ENCODE data around the gene FAM217B.
"Not testable (repeated sequence)": the region's sequence is repeated elsewhere in the genome, so short reads cannot be mapped to it uniquely, and the experiment has no call there.

Gene FAM217B

DNA sequence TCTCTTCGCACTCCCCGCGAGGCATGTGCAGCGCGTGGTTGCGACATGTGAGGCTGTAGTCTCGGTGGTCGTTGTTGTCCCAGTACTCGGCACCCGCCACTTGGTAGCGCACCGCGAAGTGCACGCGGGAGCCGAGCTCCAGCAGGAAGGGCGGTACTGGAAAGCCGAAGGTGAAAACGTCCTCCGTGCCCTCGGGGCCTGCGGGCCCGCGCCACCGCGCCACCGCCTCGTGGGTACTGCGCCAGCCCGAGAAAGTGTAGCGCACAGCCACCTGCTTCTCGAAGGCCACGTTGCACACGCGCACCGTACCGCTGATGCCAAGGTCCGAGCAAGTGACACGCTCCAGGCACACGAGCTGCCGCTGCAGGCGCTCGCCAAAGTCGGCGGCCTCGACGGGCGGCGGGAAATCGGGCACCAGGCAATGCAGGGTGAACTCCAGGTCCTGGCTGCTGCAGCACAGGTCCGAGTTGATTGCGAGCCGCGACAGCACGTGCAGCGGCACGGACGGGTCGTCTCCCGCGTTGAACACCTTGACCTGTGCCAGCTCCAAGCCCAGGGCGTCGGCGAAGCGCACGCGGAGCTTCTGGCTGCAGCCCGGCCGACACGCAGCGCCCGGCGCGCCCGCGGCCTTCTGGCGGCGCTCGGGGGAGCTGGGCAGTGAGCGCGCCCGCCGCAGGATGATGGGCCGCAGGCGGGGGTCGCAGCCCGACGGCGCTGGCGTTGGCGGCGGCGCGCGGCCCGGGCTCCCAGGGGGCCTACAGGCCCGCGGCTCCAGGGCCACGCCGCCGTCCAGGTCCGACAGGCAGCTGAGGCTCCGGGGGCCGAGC is 924 bp upstream of the FAM217B start:
- no peak for DNase-seq

DNA sequence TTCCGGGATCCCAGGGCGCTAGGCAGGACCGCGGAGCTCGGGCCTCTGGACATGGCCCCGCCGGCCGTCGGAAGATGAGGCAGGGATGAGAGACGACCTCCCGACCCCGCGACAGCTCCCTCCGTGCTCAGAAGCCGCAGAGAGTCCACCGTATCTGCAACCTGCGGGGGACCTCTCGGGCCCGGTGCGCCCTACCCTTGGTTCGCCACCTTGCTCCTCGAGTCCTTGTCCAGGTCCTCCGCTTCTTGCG is 385 bp upstream of the FAM217B start:
- no peak for DNase-seq

DNA sequence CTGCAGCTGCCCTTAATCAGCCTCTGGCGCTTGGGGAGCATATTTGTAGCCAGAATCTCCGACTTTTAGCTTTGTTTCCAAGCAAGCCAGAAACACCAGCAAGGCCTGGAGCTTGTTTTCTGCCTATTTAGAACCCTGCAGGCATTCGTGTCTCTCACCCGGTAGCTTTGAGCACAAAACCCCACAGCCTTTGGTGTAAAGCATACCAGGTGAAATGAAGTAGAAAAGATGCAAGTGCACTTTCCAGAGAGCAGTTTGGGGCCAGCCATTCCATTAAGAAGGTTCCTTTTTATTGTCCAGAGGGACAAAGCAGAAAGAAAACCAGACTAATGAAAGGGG is 736 bp downstream of the FAM217B start:
- DNase-seq = no peak

DNA sequence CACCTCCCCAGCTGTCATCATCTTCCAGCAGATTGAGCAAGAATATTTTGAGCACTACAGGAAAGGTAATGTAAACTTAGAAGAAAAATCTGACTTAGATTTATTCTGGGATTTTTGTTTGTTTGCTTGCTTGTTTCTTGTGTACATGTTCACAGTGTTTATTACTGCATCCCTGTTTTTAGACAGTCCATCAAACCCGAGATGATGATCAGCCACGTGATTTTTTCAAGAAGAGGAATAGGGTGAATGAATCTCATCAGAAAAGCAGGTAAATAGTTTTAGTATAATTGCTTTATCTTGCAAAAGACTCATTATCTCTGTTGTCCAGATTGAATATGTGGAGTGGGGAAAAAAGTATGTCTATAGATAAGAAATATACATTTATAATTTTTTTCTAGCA is 2.1 kb downstream of the FAM217B start:
- DNase-seq = no peak

DNA sequence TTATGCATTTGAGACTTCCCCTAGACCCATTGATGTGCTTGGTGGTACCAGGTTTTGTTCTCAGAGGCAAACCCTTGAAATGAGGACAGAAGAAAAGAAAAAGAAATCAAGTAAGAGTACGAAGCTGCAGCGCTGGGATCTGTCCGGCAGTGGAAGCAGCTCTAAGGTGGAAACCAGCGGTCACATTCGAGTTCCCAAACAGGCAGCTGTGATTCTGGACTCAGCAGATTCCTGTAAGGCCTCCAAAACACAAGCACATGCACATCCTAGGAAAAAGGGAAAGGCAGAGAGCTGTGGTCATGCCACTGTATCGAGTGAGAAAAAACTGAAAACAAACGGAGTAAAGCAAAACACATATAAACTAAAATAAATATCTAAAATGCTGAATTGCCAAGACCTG is 4.5 kb downstream of the FAM217B start:
- no peak for DNase-seq

DNA sequence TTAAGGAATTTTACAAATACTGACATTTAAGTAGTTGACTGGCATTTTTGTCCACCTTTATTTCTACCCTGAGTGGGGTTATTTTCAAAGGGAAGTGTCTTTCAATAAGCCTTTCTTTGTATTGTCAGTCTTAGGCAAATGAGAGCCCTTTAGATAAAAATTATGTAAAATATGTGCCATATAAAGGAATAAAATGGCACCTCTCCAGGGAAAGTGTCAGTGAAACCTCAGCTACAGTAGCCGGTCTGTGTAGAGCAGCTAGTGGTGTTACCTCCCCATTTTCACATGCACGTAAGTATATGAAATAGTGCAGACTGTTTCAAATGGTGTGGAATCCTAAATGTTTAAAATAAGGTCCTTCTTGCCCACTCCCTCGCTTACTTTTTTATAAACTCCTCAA is 5.0 kb downstream of the FAM217B start:
- DNase-seq = no peak

DNA sequence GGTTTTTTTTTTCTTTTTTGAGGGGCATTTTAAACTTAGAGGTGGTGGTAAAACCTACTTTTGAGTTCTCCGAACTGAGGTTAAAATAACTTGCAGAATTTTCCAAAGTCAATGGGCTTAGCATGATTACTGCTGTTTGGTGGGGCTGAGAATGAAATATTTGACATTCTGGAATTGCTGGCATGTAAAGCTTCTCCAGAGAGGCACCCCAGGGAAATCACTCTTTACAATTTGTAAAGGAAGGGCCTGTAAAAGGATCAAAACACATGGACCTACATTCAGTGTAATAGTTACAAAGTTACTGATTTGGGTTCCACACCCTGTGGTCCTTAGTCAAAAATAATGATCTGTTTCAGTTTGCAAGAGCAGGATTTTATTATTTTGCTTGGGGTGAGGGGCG is 5.5 kb downstream of the FAM217B start:
- DNase-seq = no peak

DNA sequence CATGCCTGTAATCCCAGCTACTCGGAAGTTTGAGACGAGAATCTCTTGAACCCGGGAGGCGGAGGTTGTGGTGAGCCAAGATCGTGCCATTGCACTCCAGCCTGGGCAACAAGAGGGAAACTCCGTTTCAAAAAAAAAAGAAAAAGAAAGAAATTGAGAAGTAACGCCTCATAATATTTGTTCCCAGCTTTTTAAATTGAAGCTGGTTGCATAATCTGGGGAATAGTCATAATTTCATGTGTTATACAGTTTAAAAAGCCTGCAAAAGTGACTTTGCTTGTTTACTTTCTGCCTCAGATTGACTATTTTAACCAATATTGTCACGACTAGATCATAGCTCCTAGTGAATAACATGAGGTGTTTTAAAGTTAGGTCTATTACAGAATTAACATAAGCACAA is 7.2 kb downstream of the FAM217B start:
- no peak for DNase-seq

DNA sequence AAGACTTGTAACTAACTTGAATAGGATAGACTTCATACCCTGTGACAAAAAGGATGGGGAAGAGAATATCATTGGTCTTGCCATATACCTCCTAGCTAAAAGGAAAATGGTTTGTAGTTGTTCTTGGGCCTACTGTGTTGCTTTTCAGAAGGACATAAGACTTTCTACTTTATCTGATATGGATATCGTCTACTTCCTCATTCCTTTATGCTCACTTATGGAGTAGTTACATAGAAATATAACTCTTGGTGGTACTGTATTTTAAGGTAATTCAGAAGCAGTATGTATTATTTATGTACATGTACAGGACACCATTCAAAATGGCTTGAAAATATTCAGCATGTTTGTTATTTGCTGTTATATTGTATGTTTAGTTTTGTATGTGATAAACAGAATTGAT is 8.0 kb downstream of the FAM217B start:
- DNase-seq = no peak

DNA sequence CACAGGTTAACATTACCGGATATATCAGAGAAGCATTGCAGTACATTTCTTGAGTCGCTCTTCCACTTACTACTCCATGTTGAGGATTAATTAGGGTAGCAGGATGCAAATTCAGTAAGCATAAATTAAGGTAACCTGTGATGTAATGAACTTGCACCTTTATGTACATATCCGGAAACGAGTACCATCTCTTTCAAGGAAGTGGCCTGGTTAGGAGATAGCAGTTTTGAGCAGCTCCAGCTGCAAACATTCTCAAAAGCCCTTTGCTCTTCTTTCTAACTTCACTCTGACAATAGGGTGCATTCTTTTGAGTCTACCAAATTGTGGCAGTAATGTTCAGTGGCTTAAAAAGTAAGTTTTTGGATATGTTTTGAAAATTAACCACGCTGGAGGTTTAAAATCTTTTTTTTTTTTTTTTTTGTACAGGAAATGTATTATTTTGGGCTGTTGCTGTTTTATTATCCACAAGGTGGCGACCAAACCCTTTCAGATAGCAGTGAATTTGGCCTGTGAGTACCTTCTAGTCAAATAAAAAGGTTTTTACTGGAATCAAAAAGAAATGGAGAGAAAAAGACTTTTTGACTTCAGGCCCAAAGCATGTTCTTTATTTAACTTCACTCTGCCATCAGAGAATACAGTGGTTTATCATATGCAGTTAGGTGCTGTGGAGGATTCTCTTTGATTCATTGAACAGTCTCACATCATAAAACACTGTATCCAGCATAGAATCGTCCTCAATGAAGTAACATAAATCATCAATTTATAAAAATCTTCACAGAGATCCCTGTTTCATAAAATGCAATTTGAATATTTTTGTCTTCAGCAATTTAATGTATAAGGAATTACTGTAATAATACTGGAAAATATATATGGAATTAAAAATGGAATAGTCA is 8.9 kb downstream of the FAM217B start:
- DNase-seq = no peak

DNA sequence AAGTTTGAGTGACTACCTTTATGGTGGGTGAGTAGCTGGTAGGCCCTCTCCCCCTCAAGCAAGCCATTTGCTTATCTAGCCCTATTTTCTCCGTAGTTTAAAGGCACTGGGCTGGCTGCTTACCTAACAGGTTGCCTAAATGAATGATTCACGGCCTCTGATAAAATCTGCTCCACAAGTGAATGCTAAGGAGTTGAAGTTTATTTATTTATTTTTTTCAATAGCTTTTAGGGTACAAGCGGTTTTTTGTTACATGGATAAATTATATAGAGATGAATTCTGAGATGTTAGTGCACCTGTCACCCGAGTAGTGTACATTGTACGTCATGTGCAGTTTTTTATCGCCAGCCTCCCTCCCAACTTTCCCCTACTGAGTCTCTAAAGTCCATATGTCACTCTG is 9.7 kb downstream of the FAM217B start:
- DNase-seq = no peak

DNA sequence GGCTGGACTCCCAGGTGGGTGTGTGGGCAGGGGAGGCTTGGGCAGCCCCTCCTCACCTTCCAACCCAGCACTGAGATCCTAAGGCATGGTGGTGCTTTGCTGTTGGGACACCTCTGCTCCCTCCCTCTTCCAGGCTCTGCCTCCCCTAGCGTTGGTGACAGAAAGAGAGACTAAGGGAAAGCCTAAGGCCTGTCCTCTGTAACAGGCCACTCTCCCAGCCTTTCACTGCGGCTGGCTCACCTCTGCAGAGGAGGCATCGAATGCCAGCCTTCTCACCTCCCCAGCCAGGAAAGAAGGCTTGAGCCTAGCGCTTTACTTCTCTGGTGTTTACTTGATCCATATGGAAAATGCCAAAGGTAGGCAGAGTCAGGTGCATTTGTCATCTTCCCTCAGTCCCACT is 14.5 kb downstream of the FAM217B start:
- no peak for DNase-seq

DNA sequence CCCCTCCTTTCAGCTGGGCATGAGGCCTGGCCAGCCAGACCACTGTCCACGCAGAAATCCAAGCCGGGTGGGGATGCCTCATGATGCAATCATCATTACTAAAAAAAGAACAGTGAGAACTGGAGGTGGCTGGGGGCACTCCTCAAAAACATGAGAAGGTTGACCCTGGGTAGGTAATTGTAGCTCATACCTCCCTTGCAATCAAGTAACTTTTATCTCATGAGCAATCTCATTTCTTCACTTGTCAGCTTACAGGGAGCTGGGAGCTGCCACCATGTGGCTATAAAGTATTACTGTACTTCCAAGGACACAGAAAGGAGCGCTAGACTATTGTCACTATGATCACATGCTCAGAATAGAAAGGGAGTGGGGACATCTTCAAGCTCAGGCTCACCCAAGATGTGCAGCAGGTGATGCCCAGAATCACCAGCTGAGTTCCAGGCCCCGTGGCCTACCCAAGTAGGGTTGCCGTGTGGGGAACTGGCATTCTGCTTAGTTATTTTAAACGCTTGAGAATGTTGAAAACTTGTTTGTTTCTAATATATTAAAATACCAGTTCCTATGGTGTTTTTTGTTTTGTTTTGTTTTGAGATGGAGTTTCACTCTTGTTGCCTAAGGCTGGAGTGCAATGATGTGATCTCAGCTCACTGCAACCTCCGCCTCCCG is 15.1 kb downstream of the FAM217B start:
- DNase-seq = no peak

DNA sequence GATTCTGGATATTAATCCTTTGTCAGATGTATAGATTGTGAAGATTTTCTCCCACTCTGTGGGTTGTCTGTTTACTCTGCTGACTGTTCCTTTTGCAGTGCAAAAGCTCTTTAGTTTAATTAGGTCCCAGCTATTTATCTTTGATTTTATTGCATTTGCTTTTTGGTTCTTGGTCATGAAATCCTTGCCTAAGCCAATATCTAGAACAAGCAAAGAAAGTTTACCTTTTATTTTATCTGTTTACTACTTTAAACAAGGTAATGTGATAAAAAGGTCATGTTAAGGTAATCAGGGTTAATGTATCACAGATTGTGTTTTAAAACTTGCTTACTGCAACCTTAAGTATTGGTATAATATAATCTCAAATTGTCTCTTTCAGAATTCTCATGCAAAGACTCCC is 17.4 kb downstream of the FAM217B start:
- DNase-seq = not testable (repeated sequence)

DNA sequence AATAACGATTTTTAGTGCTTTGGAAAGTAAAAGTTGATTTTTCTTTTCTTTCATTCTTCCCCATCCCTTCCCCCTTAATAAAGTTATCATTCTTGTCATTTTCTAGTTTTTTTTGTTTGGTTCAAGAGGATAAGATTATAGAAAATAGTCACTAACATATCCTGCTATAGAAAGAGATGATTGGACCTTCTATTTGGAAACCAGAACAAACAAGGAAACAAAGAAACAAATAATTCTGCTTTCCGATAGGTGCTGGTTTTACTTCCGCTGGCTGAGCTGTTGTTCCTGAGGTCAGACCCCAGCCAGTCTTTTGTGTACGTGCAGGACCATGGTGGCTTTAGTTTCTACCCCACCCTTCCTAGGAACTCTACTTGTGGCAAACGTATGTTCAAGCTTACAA is 17.9 kb downstream of the FAM217B start, which contains the start of gene CDH26:
Gene CDH26, plus strand, starts transcription at position 301 of the 400 bp plus-strand sequence. CDS start 304 bp downstream, outside the sequence.
- DNase-seq = no peak

DNA sequence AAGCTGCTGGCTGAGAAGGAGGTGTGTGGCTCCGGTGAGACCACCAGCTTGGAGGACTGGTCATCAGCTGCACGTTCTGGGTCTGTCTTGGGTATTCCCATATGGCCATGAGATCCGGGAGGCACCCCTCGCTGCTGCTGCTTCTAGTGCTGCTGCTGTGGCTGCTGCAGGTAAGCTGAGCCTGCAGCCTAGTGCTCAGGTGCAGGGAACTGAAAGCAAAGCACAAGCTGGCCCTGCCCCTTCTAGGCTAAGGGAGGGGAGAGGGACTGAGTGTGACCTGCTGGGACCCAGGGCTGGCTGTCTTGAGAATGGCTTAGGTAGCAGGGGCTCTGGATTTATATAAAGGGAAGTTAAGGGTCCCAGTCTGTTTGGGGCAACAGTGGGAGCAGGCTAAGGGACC is 18.4 kb downstream of the FAM217B start:
- no peak for DNase-seq

DNA sequence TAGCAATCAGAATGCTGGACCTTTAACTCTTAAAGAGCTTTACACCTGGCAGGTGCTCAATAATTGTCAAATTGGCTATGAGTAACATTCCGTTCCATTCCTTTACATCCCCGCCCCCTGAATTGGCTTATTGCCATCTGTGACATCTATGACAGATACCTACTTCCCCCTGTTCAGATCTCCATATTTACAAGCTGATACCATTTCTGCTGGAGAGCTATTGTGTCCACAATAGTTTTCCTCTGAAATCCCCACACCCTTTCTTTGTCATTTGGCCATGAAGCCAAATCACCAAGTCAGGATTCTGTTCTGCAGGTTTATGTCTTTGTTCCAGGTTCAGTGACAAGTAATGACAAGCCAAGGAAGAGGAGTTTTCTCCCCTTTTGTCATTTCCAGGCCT is 21.2 kb downstream of the FAM217B start:
- DNase-seq = no peak

DNA sequence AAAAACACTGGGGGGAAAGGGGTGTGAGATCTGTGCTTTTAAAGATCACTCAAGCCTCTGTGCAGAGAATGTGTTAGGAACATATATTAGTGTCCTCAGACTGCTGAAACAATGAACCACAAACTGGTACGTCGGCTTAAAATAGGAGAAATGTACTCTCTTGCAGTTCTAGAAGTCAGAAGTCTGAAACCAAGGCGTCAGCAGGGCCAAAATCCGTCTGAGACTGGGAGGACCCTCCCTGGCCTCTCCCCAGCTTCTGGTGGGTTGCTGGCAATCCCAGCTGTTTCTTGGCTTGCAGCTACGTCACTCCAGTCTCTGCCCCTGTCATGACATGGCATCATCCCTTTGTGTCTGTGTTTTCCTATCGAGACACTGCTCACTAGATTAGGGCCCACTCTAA is 22.0 kb downstream of the FAM217B start:
- DNase-seq = no peak

DNA sequence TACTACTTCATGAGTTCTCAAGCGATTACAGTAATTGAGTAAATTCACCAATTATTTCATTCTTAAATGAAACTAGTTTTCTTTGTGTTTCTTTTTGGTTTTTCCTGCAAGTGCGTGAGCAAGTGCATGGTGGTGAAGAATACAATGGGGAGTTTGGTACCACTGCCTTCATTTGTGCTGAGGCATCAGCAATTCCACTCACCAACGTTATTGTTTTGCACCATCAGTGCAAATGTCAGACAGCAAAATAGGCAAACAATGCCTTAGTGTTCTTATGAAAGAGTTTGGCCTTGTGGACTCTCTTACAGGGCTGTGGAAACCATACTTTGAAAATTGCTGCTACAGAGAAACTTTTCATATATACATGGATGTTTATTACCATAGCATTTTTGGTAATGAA is 26.2 kb downstream of the FAM217B start:
- DNase-seq = no peak

DNA sequence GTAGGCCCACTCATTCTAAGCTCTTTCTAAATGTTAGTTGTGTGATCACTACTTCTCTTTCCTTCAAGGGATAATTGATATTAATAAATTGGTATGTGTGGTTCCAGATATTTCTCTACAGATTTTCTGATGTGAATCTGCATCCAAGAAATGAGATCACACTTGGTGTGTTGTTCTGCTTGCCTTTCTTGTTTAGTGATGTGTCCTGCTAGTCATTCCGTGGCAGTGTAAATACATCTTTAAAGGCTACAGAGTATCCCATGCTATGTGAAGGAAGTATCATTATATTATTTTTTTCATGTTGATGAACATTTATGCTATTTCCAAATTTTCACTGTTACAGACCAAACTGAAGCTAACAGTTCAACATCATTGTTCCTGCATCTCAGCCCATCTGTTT is 31.2 kb downstream of the FAM217B start:
- no peak for DNase-seq

DNA sequence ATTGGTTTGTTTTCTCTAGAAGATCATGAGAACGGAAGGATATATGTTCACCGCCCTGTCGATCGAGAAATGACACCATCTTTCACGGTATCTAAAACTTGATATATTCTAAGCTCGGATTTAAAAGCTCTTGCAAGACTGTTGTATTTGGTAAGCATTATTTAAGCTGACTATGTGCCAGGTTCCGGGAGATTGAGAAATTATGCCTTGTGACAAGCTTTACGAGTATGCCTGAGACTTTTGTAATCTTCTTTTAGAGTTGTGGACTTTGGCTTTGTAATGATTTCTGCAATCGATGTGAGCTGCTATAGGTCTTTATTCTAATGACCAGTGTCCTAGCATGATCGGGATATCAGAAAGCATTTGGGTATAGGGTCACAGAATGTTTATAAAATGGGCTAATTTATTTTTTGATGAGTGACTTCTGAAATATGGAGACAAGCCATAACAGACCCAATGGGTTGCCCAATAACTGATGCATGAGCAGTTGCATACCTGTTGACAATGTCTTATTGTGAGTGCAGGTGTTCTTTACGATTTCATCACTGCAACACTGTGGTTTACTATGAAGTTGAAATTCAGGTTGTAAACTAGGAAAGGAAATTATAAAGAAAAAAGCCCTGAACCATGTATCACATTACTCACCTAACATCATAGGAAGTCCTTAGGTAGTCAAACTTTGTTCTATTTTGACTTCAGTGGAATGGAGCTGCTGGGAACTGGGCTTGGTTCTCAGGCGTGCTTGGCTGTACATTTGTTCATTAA is 32.0 kb downstream of the FAM217B start:
- no peak for DNase-seq

DNA sequence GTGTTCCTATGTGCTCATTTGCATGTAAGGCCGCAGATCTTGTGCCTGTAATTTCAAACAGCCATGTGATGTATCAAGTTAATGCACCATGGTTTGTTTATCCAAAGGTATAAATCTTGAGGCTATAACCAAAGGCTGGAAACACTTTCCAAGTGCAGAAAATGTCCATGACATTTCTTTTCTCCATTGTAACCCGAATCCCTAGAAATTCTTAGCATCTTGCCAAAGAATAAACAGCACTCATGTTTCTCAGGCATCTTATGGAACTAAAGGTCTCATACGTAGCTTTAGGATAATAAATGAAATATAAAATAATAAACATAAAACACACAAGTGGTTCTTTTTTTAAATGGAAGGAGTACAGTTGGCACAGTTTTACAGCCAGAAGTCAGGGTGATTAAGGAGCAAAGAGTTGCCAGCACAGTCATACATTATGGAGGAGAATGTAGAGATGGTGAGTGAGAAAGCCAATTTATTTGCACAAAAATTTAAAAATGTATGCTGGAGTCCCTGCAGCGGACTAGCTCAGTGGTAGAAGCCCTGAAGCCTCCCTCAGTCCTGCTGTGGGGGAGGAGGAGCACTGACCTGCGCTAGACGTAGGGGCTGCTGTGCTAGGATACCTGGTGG is 36.1 kb downstream of the FAM217B start:
- DNase-seq = no peak

DNA sequence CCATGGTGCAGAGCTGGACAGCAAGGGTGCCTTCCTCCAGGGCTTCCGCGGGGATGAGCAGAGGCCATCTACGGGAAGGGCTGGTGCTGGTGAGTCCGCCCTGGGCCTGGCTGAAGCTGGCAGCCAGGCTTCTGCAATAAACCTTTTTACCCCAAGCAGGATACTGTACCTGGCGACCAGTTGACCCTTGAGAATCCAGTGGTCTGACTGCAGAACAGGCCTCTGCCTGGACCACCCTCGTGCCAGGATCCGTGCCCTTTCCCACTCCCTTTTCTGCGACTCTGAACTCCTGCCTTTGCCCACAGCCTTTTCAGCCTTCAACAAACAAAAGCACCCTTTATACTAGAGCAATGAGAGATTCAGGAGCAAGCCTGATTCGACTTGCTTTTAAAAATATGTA is 36.9 kb downstream of the FAM217B start:
- DNase-seq = no peak

All from effector CD8-positive, alpha-beta T cell (primary cell).